Activated naive CD4-positive, alpha-beta T cell treated with anti-CD3 and anti-CD28 coated beads, Interleukin-2, amount 50 U/mL, for 24 hours (primary cell): Measurements from ENCODE around the gene FOXP1.

Source experiments
- H3K27ac Mint-ChIP-seq: one replicate; pipeline ENCODE4 v1.8.0; 2021; ENCODE audit warnings: mild to moderate bottlenecking, mixed read lengths
- H3K27me3 Mint-ChIP-seq: one replicate; pipeline ENCODE4 v1.8.0; 2021; ENCODE audit warnings: mixed read lengths
- H3K36me3 Mint-ChIP-seq: one replicate; pipeline ENCODE4 v1.8.0; 2021; ENCODE audit warnings: mixed read lengths
- H3K4me1 Mint-ChIP-seq: one replicate; pipeline ENCODE4 v1.8.0; 2021; ENCODE audit warnings: mixed read lengths
- H3K4me3 Mint-ChIP-seq: one replicate; pipeline ENCODE4 v1.8.0; 2021; ENCODE audit warnings: mild to moderate bottlenecking, mixed read lengths
- H3K9me3 Mint-ChIP-seq: one replicate; pipeline ENCODE4 v1.8.0; 2021; ENCODE audit warnings: mixed read lengths

The FOXP1 gene

GRCh38 chr3:71499227-71499876, 84.2 kb downstream of the FOXP1 start:
- Mint-ChIP-seq H3K4me3 (peak overlapping the region; percentile 47), H3K27ac (peak overlapping the region; percentile 2), H3K9me3 (peaks cover 9% of the 10 kb centered on the region), H3K36me3 (peaks cover 16% of the 10 kb centered on the region), H3K27me3 (no peaks in the 10 kb centered on the region), H3K4me1 (peaks cover 90% of the 10 kb centered on the region)

DNA sequence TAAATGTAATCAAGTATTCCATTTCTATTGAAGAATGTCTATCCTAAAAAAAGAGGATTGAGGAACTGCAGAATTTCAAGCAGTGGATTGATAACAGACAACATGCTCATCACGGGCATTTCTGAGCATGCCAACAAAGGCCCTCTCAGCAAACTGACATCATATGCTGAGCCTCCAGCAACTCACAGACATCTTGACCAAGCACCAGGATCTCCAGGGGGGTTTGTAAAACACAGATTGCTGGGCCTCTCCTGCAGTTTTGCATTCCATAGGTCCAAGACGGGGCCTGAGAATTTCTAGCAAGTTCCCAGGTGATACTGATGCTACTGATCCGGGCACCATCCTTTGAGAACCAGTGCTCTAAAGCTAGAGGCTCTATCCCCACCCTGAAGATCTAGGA, 85.0 kb downstream of the FOXP1 start:
- Mint-ChIP-seq H3K27ac (peak overlapping the region; percentile 68), H3K36me3 (peaks cover 13% of the 10 kb centered on the region), H3K27me3 (no peaks in the 10 kb centered on the region), H3K9me3 (peaks cover 6% of the 10 kb centered on the region), H3K4me1 (peaks cover 88% of the 10 kb centered on the region), H3K4me3 (no peak overlapping the region)

DNA sequence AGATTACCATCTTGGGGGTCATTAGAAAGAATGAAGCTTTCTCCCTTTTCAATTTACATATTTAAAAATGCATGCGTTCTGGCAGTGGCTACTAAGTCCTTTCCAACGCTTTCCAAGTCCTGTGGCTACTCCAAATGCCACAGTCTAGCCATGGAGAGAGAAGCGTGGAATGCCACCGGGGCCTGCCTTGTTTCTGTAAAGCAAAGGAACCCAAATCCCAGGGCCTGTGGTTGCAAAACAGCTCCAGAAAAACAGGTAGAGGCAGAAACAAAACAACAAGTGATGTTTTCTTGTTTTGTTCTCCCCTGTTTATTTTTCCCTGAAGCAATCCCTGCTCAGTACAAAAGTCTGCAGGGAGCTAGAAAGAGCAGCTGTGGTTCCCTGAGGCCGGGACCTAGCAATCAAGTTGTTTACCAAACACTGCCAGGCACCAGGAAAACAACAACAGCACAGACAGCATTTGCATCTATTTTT, 85.5 kb downstream of the FOXP1 start:
- H3K4me1 Mint-ChIP-seq: peaks cover 88% of the 10 kb centered on the region
- no peak overlapping the region for H3K4me3 Mint-ChIP-seq
- H3K9me3 Mint-ChIP-seq: peaks cover 6% of the 10 kb centered on the region
- no peaks in the 10 kb centered on the region for H3K27me3 Mint-ChIP-seq
- peak overlapping the region; percentile 68 for H3K27ac Mint-ChIP-seq
- H3K36me3 Mint-ChIP-seq: peaks cover 13% of the 10 kb centered on the region

DNA sequence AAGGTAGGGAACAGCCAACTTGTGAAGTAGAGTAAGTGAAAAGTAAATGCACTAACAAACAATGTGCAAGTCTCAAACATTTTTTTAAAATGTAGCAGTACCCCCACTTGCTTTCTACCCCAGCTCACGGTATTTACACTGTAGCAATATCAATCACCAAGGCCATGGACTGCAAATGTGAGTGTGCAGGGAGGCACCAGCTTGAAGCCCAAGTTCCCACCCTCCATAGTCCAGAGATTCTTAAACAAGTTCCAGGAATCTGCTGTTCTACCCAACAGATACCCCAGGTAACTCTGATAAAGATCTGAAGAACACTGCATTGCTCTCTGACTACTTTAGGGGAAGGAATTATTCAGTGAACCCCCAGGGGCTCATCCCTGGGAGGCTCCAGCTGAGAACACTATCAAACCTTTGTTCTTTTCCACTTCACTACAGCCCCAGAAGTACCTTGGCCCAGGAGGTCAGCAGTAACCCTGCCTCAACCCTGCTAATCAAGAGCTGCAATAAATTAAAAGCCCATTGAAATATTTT, 86.1 kb downstream of the FOXP1 start:
- Mint-ChIP-seq H3K27ac (peak overlapping the region; percentile 94), H3K9me3 (peaks cover 9% of the 10 kb centered on the region), H3K36me3 (peaks cover 17% of the 10 kb centered on the region), H3K4me3 (no peak overlapping the region), H3K4me1 (peaks cover 88% of the 10 kb centered on the region), H3K27me3 (no peaks in the 10 kb centered on the region)

GRCh38 chr3:71495708-71496472, 87.6 kb downstream of the FOXP1 start:
- Mint-ChIP-seq H3K9me3 (peaks cover 12% of the 10 kb centered on the region), H3K27ac (peak overlapping the region; percentile 94), H3K4me3 (peak overlapping the region; percentile 76), H3K36me3 (peaks cover 20% of the 10 kb centered on the region), H3K4me1 (peaks cover 89% of the 10 kb centered on the region), H3K27me3 (no peaks in the 10 kb centered on the region)

DNA sequence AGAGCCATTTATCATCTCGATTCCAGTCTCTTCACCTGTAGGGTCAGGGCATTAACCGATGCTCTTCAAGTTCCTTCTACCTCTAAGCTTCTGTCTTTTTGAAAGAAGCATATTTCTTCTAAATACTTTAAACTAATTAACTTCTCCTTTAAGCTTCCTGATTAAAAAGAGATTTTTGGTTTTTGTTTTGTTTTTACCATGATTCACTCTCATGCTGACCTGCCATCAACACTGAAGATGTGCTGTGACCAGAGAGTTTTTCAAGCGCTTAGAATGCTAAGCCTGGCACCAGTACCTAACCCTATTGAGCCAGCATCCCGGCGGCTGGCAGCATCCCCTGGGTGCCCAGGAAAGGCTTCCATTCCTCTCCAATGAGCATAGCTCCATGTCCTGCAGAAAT, 89.3 kb downstream of the FOXP1 start:
- Mint-ChIP-seq H3K4me1 (peaks cover 90% of the 10 kb centered on the region), H3K36me3 (peaks cover 21% of the 10 kb centered on the region), H3K27me3 (no peaks in the 10 kb centered on the region), H3K9me3 (peaks cover 12% of the 10 kb centered on the region), H3K4me3 (peak overlapping the region; percentile 66), H3K27ac (peak overlapping the region; percentile 96)

GRCh38 chr3:71492974-71493771, 90.4 kb downstream of the FOXP1 start:
- peak overlapping the region; percentile 100 for H3K27ac Mint-ChIP-seq
- peak overlapping the region; percentile 97 for H3K4me3 Mint-ChIP-seq
- H3K4me1 Mint-ChIP-seq: peaks cover 90% of the 10 kb centered on the region
- H3K36me3 Mint-ChIP-seq: peaks cover 19% of the 10 kb centered on the region
- H3K27me3 Mint-ChIP-seq: no peaks in the 10 kb centered on the region
- peaks cover 12% of the 10 kb centered on the region for H3K9me3 Mint-ChIP-seq

DNA sequence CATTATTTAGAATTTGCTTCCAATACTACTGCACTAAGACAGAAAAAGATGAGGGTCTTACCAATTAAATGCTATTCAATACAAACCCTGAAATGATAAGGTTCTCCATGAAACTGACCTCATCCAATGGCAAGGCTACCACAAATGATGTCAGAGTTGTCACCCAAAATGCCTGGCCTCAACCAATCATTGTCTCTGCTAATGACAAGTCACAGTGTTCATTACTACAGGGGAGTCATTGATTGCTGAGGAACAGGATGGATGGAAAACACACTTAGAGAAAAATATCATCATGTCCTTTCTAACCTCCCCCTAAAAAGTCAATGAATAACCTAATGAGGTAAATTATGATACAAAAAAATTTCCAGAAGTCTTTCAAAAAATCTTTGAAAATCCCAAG, 91.0 kb downstream of the FOXP1 start:
- Mint-ChIP-seq H3K4me1 (peaks cover 90% of the 10 kb centered on the region), H3K9me3 (peaks cover 12% of the 10 kb centered on the region), H3K4me3 (peak overlapping the region; percentile 97), H3K27ac (peak overlapping the region; percentile 100), H3K36me3 (peaks cover 19% of the 10 kb centered on the region), H3K27me3 (no peaks in the 10 kb centered on the region)

DNA sequence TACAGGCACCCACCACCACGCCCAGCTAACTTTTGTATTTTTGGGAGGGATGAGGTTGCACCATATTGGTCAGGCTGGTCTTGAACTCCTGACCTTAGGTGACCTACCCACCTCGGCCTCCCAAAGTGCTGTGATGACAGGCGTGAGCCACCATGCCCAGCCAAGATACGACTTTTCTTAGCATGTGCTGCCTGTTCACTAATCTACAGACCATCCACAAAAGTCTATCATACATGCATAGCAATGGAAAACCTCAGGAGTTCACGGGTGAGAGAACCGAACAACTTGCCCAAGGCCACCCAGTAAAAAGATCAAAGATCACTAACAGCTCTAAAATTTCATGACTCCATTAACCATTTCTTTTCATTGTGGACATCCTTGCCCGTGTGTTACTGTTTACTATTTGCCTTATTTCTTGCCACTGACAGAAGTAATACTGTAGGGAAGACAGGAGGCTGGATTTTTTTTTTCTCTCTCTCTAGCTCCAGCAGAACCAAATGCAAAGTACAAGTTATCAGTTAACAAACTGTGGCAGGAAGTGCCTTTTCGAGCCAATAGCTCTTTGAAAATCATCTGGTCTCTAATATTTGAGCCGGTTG, 92.3 kb downstream of the FOXP1 start:
- Mint-ChIP-seq H3K27me3 (no peaks in the 10 kb centered on the region), H3K36me3 (peaks cover 19% of the 10 kb centered on the region), H3K9me3 (peaks cover 12% of the 10 kb centered on the region), H3K4me3 (peak overlapping the region; percentile 82), H3K27ac (peak overlapping the region; percentile 100), H3K4me1 (peaks cover 90% of the 10 kb centered on the region)

- H3K27ac Mint-ChIP-seq: peak overlapping the region; percentile 100
- peak overlapping the region; percentile 86 for H3K4me3 Mint-ChIP-seq
- peaks cover 18% of the 10 kb centered on the region for H3K36me3 Mint-ChIP-seq
- H3K9me3 Mint-ChIP-seq: peaks cover 12% of the 10 kb centered on the region
- H3K4me1 Mint-ChIP-seq: peaks cover 90% of the 10 kb centered on the region
- H3K27me3 Mint-ChIP-seq: no peaks in the 10 kb centered on the region
These were observed 92.8 kb downstream of the FOXP1 start for GRCh38 chr3:71490692-71491091.

GRCh38 chr3:71489315-71489761, 94.2 kb downstream of the FOXP1 start:
- H3K27ac Mint-ChIP-seq: peak overlapping the region; percentile 100
- H3K4me1 Mint-ChIP-seq: peaks cover 90% of the 10 kb centered on the region
- H3K27me3 Mint-ChIP-seq: no peaks in the 10 kb centered on the region
- peaks cover 5% of the 10 kb centered on the region for H3K9me3 Mint-ChIP-seq
- H3K36me3 Mint-ChIP-seq: peaks cover 16% of the 10 kb centered on the region
- peak overlapping the region; percentile 86 for H3K4me3 Mint-ChIP-seq

- H3K27ac Mint-ChIP-seq: peak overlapping the region; percentile 100
- peak overlapping the region; percentile 86 for H3K4me3 Mint-ChIP-seq
- H3K27me3 Mint-ChIP-seq: no peaks in the 10 kb centered on the region
- H3K9me3 Mint-ChIP-seq: peaks cover 5% of the 10 kb centered on the region
- H3K4me1 Mint-ChIP-seq: peaks cover 91% of the 10 kb centered on the region
- H3K36me3 Mint-ChIP-seq: peaks cover 16% of the 10 kb centered on the region
These were observed 94.6 kb downstream of the FOXP1 start for GRCh38 chr3:71488882-71489281.

GRCh38 chr3:71488391-71488809, 95.1 kb downstream of the FOXP1 start:
- H3K27ac Mint-ChIP-seq: peak overlapping the region; percentile 100
- peaks cover 5% of the 10 kb centered on the region for H3K9me3 Mint-ChIP-seq

DNA sequence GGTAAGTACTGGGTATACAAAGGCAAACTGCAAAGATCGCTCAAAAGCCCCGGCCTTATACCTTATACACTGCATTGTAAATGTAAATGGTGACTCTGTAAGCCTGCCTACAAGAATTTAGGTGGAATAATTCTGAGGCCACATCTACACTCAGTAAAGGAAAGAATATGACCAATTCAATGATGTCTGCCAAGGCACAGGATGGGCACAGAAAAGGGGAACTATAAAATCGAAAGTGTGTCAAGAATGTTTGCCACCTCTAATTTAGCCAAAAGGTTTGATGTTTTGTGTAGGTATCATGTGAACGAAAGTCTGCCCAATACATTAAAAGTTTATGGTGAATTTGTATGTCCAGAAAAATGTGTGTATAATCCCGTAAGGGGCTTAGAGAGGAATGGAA, 96.1 kb downstream of the FOXP1 start:
- Mint-ChIP-seq H3K9me3 (peaks cover 2% of the 10 kb centered on the region), H3K27me3 (no peaks in the 10 kb centered on the region), H3K4me3 (peak overlapping the region; percentile 89), H3K36me3 (peaks cover 14% of the 10 kb centered on the region), H3K4me1 (peaks cover 93% of the 10 kb centered on the region), H3K27ac (peak overlapping the region; percentile 100)

More at GRCh38 chr3:71488391-71488809, 95.1 kb downstream of the FOXP1 start:
- H3K36me3 Mint-ChIP-seq: peaks cover 16% of the 10 kb centered on the region
- no peaks in the 10 kb centered on the region for H3K27me3 Mint-ChIP-seq
- peak overlapping the region; percentile 89 for H3K4me3 Mint-ChIP-seq
- H3K4me1 Mint-ChIP-seq: peaks cover 93% of the 10 kb centered on the region

DNA sequence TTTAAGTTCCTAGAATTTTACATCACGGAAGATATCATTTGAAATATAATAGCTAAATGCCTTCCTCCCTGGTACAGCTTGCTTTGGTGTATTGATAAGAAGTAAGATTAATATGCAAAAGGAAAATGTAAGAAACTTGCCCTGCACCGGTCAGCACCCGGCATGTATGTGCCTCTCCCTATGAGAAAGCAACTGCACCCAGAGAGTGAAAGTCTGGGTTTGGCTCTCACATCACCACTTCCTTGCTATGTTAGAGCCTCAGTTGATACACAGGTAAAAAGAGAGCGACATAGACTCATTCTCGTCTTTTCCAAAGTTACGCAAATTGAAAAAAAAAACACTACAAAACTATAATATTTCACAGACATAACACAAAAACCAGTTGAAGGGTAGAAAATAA, 96.7 kb downstream of the FOXP1 start:
- Mint-ChIP-seq H3K27ac (peak overlapping the region; percentile 100), H3K36me3 (peaks cover 13% of the 10 kb centered on the region), H3K27me3 (no peaks in the 10 kb centered on the region), H3K9me3 (no peaks in the 10 kb centered on the region), H3K4me1 (peaks cover 95% of the 10 kb centered on the region), H3K4me3 (peak overlapping the region; percentile 89)
